K562 (cell line): ENCODE data around the gene ADNP.

Experiments
- ADNP ChIP-seq: fragments of 200-800 bp; sonication (Bioruptor generic); IDR thresholded peaks from 2 replicates; pipeline ENCODE4 v1.6.1; 2016; ENCODE audit warnings: missing genetic modification characterization, missing compliant biosample characterization
- CBX8 ChIP-seq: fragments of 200-600 bp; sonication (generic); IDR thresholded peaks from 2 replicates; pipeline ENCODE4 v1.6.1; 2012; ENCODE audit warnings: borderline replicate concordance, mixed run types, low read depth, mild to moderate bottlenecking, moderate library complexity, mixed read lengths, low read length, control low read depth, inconsistent platforms; ENCODE audit not compliant: poor library complexity, severe bottlenecking; ENCODE audit errors: extremely low read depth
- CEBPG ChIP-seq, 3 experiments: fragments of 200-800 bp in 1 of 3; sonication (Bioruptor generic) in 1 of 3; sonication (generic) in 1 of 3; formaldehyde crosslinking in 1 of 3; IDR thresholded peaks in 2 of 3; conservative IDR thresholded peaks in 1 of 3; 2 replicates each; pipeline versions ENCODE4 v1.6.1 to v1.8.0; 2016 to 2022; ENCODE audit warnings: missing compliant biosample characterization in 2 of 3, missing genetic modification characterization in 2 of 3, mild to moderate bottlenecking in 1 of 3, missing genetic modification reagents in 1 of 3
- DNMT1 ChIP-seq: fragments of 450-650 bp; IDR thresholded peaks from 2 replicates; pipeline ENCODE4 v1.6.1; 2016; ENCODE audit warnings: antibody characterized with exemption, mild to moderate bottlenecking
- FOXA3 ChIP-seq, 2 experiments: fragments of 450-650 bp in 1 of 2; sonication (generic) in 1 of 2; formaldehyde crosslinking; IDR thresholded peaks in 1 of 2; conservative IDR thresholded peaks in 1 of 2; 2 replicates each; pipeline versions ENCODE4 v1.4.0 to v1.8.0; 2020 to 2022; ENCODE audit warnings: mild to moderate bottlenecking in 2 of 2, missing genetic modification reagents in 1 of 2
- NR2C2 ChIP-seq, 2 experiments: fragments of 200-800 bp in 1 of 2; sonication (Bioruptor generic) in 1 of 2; sonication (generic) in 1 of 2; formaldehyde crosslinking in 1 of 2; IDR thresholded peaks; 2 replicates each; pipeline versions ENCODE4 v1.6.1 to v1.8.0; 2016 to 2022; ENCODE audit warnings: mild to moderate bottlenecking in 1 of 2, missing compliant biosample characterization in 1 of 2, missing genetic modification characterization in 1 of 2, missing genetic modification reagents in 1 of 2
- SIX5 ChIP-seq, 2 experiments: IDR thresholded peaks; 2 replicates each; pipeline ENCODE4 v1.6.1; 2011; ENCODE audit warnings: low read length in 2 of 2, borderline replicate concordance in 1 of 2, low read depth in 1 of 2, mild to moderate bottlenecking in 1 of 2, moderate library complexity in 1 of 2; ENCODE audit not compliant: insufficient read depth in 1 of 2
- SMAD1 ChIP-seq: fragments of 150-350 bp; IDR thresholded peaks from 2 replicates; pipeline ENCODE4 v1.6.1; 2014; ENCODE audit warnings: low read length, low read depth; ENCODE audit not compliant: partially characterized antibody
- SREBF2 ChIP-seq: sonication (generic); formaldehyde crosslinking; IDR thresholded peaks from 2 replicates; pipeline ENCODE4 v1.4.0; 2020; ENCODE audit warnings: mild to moderate bottlenecking, missing genetic modification reagents
- TRIM24 ChIP-seq, 2 experiments: fragments of 450-650 bp; IDR thresholded peaks; 2 replicates each; pipeline ENCODE4 v1.6.1; 2016
- ZFP1 ChIP-seq: fragments of 450-650 bp; formaldehyde crosslinking; IDR thresholded peaks from 2 replicates; pipeline ENCODE4 v1.4.0; 2020; ENCODE audit warnings: mild to moderate bottlenecking, mixed read lengths
- TF ChIP-seq, protein P1 (sequence below): fragments of 250-450 bp; sonication (Bioruptor Pico); IDR thresholded peaks from 2 replicates; pipeline ENCODE4 v1.9.0; 2021; ENCODE audit warnings: mild to moderate bottlenecking, inconsistent platforms
- TF ChIP-seq, protein P2 (sequence below): sonication (generic); formaldehyde crosslinking; IDR thresholded peaks from 2 replicates; pipeline ENCODE4 v1.8.1; 2023; ENCODE audit warnings: mild to moderate bottlenecking, missing genetic modification reagents
- TF ChIP-seq, protein P3 (sequence below), 3 experiments: IDR thresholded peaks in 2 of 3; conservative IDR thresholded peaks in 1 of 3; 2 replicates each; pipeline ENCODE4 v1.5.1; 2011 to 2012; ENCODE audit warnings: low read length in 3 of 3, mild to moderate bottlenecking in 3 of 3, control low read depth in 2 of 3, improper control_type of control experiment in 1 of 3, inconsistent platforms in 1 of 3, low read depth in 1 of 3, mixed read lengths in 1 of 3, moderate library complexity in 1 of 3; ENCODE audit not compliant: insufficient read depth in 2 of 3

DNA sequence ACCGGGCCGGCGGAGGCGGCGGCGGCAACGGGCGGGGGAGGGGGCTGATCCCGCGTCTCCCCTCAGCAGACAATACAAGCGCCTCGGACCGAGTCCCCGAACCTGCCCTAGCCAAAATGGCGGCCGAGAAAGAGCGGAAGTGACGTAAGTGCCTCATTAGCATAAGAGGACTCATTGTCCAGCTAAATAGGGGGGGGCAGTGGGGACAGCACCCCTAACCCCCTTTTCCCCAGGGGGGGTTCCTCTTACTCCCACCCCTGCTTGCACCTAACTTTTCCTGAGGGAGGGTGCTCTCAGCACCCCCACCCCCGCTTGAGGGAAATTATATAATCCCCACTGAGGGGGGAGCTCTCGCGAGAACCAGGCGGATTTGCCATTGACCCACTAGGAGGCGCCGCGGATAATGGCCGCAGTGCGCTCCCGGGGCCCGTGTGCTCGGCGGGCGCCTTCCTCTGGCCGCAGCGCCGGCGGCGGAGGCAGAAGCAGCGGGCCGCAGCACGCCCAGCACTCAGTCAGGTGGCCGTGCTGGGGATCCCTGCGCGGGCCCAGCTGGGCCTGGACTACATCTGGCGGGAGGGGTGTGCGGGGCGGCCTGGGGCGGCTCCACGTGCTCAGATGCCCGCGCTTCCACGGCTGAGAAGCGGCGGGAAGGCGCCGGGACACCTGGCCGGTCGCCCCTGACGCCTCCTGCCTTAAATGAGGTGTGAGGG lies at the start of gene ADNP:
- TF ChIP-seq, protein P1, sequence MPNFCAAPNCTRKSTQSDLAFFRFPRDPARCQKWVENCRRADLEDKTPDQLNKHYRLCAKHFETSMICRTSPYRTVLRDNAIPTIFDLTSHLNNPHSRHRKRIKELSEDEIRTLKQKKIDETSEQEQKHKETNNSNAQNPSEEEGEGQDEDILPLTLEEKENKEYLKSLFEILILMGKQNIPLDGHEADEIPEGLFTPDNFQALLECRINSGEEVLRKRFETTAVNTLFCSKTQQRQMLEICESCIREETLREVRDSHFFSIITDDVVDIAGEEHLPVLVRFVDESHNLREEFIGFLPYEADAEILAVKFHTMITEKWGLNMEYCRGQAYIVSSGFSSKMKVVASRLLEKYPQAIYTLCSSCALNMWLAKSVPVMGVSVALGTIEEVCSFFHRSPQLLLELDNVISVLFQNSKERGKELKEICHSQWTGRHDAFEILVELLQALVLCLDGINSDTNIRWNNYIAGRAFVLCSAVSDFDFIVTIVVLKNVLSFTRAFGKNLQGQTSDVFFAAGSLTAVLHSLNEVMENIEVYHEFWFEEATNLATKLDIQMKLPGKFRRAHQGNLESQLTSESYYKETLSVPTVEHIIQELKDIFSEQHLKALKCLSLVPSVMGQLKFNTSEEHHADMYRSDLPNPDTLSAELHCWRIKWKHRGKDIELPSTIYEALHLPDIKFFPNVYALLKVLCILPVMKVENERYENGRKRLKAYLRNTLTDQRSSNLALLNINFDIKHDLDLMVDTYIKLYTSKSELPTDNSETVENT (CRISPR knock-in tag): peak; percentile 81; the same call in 1 of the 2 replicates
- TF ChIP-seq SREBF2 (CRISPR knock-in tag): no peak
- TF ChIP-seq SMAD1: peak; percentile 87
- no peak for TF ChIP-seq CBX8
- no peak for TF ChIP-seq SIX5 (IDR thresholded peaks at IDR 0.05; ENCODE audit: borderline replicate concordance in 1 of 2, insufficient read depth in 1 of 2, low read depth in 1 of 2, low read length in 2 of 2)
- TF ChIP-seq, protein P2, sequence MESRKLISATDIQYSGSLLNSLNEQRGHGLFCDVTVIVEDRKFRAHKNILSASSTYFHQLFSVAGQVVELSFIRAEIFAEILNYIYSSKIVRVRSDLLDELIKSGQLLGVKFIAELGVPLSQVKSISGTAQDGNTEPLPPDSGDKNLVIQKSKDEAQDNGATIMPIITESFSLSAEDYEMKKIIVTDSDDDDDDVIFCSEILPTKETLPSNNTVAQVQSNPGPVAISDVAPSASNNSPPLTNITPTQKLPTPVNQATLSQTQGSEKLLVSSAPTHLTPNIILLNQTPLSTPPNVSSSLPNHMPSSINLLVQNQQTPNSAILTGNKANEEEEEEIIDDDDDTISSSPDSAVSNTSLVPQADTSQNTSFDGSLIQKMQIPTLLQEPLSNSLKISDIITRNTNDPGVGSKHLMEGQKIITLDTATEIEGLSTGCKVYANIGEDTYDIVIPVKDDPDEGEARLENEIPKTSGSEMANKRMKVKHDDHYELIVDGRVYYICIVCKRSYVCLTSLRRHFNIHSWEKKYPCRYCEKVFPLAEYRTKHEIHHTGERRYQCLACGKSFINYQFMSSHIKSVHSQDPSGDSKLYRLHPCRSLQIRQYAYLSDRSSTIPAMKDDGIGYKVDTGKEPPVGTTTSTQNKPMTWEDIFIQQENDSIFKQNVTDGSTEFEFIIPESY (CRISPR knock-in tag): peak; percentile 92
- TF ChIP-seq TRIM24 (IDR thresholded peaks at IDR 0.05): peak in 1 of 2 experiments; percentile 72; a peak in 2 of 4 replicates
- TF ChIP-seq CEBPG (CRISPR knock-in tag; IDR thresholded peaks at IDR 0.05): no peak
- TF ChIP-seq CEBPG (tag; conservative IDR thresholded peaks at IDR 0.05 in 1 of 2, IDR thresholded peaks at IDR 0.05 in 1 of 2): no peak
- no peak for TF ChIP-seq DNMT1
- peak; percentile 65; the same call in 1 of the 2 replicates for TF ChIP-seq NR2C2 (CRISPR knock-in tag; IDR thresholded peaks at IDR 0.05)
- TF ChIP-seq NR2C2 (tag; IDR thresholded peaks at IDR 0.05): peak; percentile 72
- no peak for TF ChIP-seq ADNP (tag)
- no peak; a peak in 1 of 4 replicates for TF ChIP-seq FOXA3 (CRISPR knock-in tag; conservative IDR thresholded peaks at IDR 0.05 in 1 of 2, IDR thresholded peaks at IDR 0.05 in 1 of 2)
- no peak for TF ChIP-seq ZFP1 (CRISPR knock-in tag)
- TF ChIP-seq, protein P3, sequence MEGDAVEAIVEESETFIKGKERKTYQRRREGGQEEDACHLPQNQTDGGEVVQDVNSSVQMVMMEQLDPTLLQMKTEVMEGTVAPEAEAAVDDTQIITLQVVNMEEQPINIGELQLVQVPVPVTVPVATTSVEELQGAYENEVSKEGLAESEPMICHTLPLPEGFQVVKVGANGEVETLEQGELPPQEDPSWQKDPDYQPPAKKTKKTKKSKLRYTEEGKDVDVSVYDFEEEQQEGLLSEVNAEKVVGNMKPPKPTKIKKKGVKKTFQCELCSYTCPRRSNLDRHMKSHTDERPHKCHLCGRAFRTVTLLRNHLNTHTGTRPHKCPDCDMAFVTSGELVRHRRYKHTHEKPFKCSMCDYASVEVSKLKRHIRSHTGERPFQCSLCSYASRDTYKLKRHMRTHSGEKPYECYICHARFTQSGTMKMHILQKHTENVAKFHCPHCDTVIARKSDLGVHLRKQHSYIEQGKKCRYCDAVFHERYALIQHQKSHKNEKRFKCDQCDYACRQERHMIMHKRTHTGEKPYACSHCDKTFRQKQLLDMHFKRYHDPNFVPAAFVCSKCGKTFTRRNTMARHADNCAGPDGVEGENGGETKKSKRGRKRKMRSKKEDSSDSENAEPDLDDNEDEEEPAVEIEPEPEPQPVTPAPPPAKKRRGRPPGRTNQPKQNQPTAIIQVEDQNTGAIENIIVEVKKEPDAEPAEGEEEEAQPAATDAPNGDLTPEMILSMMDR (IDR thresholded peaks at IDR 0.05 in 2 of 3, conservative IDR thresholded peaks at IDR 0.05 in 1 of 3; ENCODE audit: insufficient read depth in 2 of 3, low read depth in 1 of 3, low read length in 3 of 3): peak; percentile 74 to 93 (median 84)
